IMR-90 (cell line): ENCODE measurements around the gene IL19. TPM values are rescaled to one million over a fixed set of nuclear protein-coding genes. Genes with fewer than 3 reads are reported as not detected.
A peak's percentile ranks its signal among the peaks of the same experiment; 100 is the strongest.

Experiments
- ATAC-seq: fragments of 200-7000 bp; cut with Tn5 transposase; 2 replicates; pipeline ENCODE4 v1.9.1; 2020; ENCODE audit warnings: low read depth, mild to moderate bottlenecking, moderate library complexity
- BruUV-seq: library from RNA; stranded (reverse); fragments of 400-500 nt; replicated peaks from 2 replicates; lab custom pipeline; 2021; lab: Mats Ljungman, UMichigan
- CTCF ChIA-PET: fragments of 300-600 bp; formaldehyde crosslinking; extraction: SDS; loops from one replicate; lab custom pipeline; 2021; ENCODE audit warnings: antibody characterized with exemption; lab: Yijun Ruan, JAX
- POLR2A ChIA-PET: fragments of 300-600 bp; sonication (Branson Sonifier 250); formaldehyde crosslinking; loops from one replicate; lab custom pipeline; 2022; ENCODE audit warnings: antibody characterized with exemption; ENCODE audit not compliant: unreplicated experiment; lab: Charles Lee
- DNase-seq: peaks from one replicate; pipeline ENCODE4 v3.0.0; 2013
- H2AFZ ChIP-seq: replicated peaks from 2 replicates; pipeline ENCODE3; 2013; ENCODE audit warnings: low read length, mild to moderate bottlenecking; ENCODE audit not compliant: poor library complexity
- H2AK5ac ChIP-seq: 2 replicates; pipeline ENCODE4 v1.6.1; 2013; ENCODE audit warnings: low read depth, low read length, inconsistent platforms
- H2AK9ac ChIP-seq: replicated peaks from 2 replicates; pipeline ENCODE3; 2013; ENCODE audit warnings: mild to moderate bottlenecking, low read depth, low read length, moderate library complexity; ENCODE audit not compliant: poor library complexity
- H2BK120ac ChIP-seq: 2 replicates; pipeline ENCODE4 v1.6.1; 2013; ENCODE audit warnings: low read depth, low read length, inconsistent platforms
- H2BK15ac ChIP-seq: 3 replicates; pipeline ENCODE4 v1.6.1; 2013; ENCODE audit warnings: low read depth, low read length, inconsistent platforms
- H2BK20ac ChIP-seq: 2 replicates; pipeline ENCODE4 v1.6.1; 2013; ENCODE audit warnings: low read depth, mild to moderate bottlenecking, inconsistent platforms, low read length, moderate library complexity
- H2BK5ac ChIP-seq: 2 replicates; pipeline ENCODE4 v1.6.1; 2013; ENCODE audit warnings: mild to moderate bottlenecking, low read depth, low read length, inconsistent platforms; ENCODE audit not compliant: poor library complexity, severe bottlenecking
- H3K14ac ChIP-seq: replicated peaks from 2 replicates; pipeline ENCODE4 v1.6.1; 2013; ENCODE audit warnings: low read depth, low read length, inconsistent platforms
- H3K18ac ChIP-seq: 2 replicates; pipeline ENCODE4 v1.6.1; 2013; ENCODE audit warnings: low read depth, low read length, control low read depth
- H3K23ac ChIP-seq: 2 replicates; pipeline ENCODE4 v1.6.1; 2013; ENCODE audit warnings: low read depth, low read length, inconsistent platforms
- H3K27ac ChIP-seq: 2 replicates; pipeline ENCODE4 v1.5.1; 2013; ENCODE audit warnings: mild to moderate bottlenecking, control low read depth, low read length; ENCODE audit not compliant: insufficient read depth
- H3K27me3 ChIP-seq: 2 replicates; pipeline ENCODE4 v1.6.1; 2013; ENCODE audit warnings: low read length; ENCODE audit not compliant: control insufficient read depth, insufficient read depth
- H3K36me3 ChIP-seq: 2 replicates; pipeline ENCODE4 v1.6.1; 2013; ENCODE audit warnings: low read length, mixed read lengths; ENCODE audit not compliant: control insufficient read depth, insufficient read depth
- H3K4ac ChIP-seq: 2 replicates; pipeline ENCODE4 v1.6.1; 2013; ENCODE audit warnings: low read depth, low read length, inconsistent platforms
- H3K4me1 ChIP-seq: 2 replicates; pipeline ENCODE4 v1.6.1; 2013; ENCODE audit warnings: low read length, mixed read lengths; ENCODE audit not compliant: control insufficient read depth, insufficient read depth
- H3K4me2 ChIP-seq: 2 replicates; pipeline ENCODE4 v1.6.1; 2013; ENCODE audit warnings: low read depth, mild to moderate bottlenecking, control low read depth, low read length, moderate library complexity
- H3K4me3 ChIP-seq: 2 replicates; pipeline ENCODE4 v1.5.1; 2013; ENCODE audit warnings: low read depth, mild to moderate bottlenecking, control low read depth, low read length, moderate library complexity; ENCODE audit not compliant: insufficient read depth
- H3K56ac ChIP-seq: 2 replicates; pipeline ENCODE4 v1.6.1; 2013; ENCODE audit warnings: low read length, inconsistent platforms; ENCODE audit not compliant: insufficient read depth; ENCODE audit errors: extremely low read depth
- H3K79me1 ChIP-seq, 2 experiments: 2 replicates each; pipeline ENCODE4 v1.6.1; 2013; ENCODE audit warnings: low read length in 2 of 2, inconsistent platforms in 1 of 2, low read depth in 1 of 2
- H3K9ac ChIP-seq: 2 replicates; pipeline ENCODE4 v1.6.1; 2013; ENCODE audit warnings: low read depth, low read length, control low read depth
- H3K9me1 ChIP-seq: 2 replicates; pipeline ENCODE4 v1.6.1; 2013; ENCODE audit warnings: low read length, inconsistent platforms; ENCODE audit not compliant: insufficient read depth
- H3K9me3 ChIP-seq: 2 replicates; pipeline ENCODE4 v1.6.1; 2013; ENCODE audit warnings: low read length; ENCODE audit not compliant: control insufficient read depth, insufficient read depth
- H4K20me1 ChIP-seq: 2 replicates; pipeline ENCODE4 v1.6.1; 2013; ENCODE audit warnings: low read length, inconsistent platforms; ENCODE audit not compliant: insufficient read depth
- H4K5ac ChIP-seq: 2 replicates; pipeline ENCODE4 v1.6.1; 2013; ENCODE audit warnings: mild to moderate bottlenecking, low read depth, low read length, control low read depth
- H4K8ac ChIP-seq, 2 experiments: 2 replicates each; pipeline ENCODE4 v1.6.1; 2013; ENCODE audit warnings: low read depth in 2 of 2, low read length in 2 of 2, control low read depth in 1 of 2, inconsistent platforms in 1 of 2
- H4K91ac ChIP-seq: 2 replicates; pipeline ENCODE4 v1.6.1; 2013; ENCODE audit warnings: low read depth, low read length, inconsistent platforms; ENCODE audit not compliant: insufficient read depth
- RAD21 ChIP-seq: IDR thresholded peaks from 2 replicates; pipeline ENCODE4 v1.6.1; 2012; ENCODE audit warnings: low read length, improper control_type of control experiment
- whole genome bisulfite sequencing, 2 experiments: methylation state at CpG; one replicate each; pipeline versions ENCODE4 v1.1.5 to v1.1.7; 2013; ENCODE audit warnings: missing lambda C conversion rate in 2 of 2; ENCODE audit not compliant: insufficient read length in 1 of 2; ENCODE audit errors: extremely low coverage in 2 of 2; 5-methylcytosine and 5-hydroxymethylcytosine counted together
- dilution Hi-C: fragments of 300-500 bp; cut with HindIII; formaldehyde crosslinking; loops from one replicate; pipeline ENCODE4 v1.14.3; 2018; ENCODE audit warnings: low sequenced_read_pairs; ENCODE audit not compliant: unreplicated experiment
- in situ Hi-C: fragments of 300-500 bp; cut with MboI; formaldehyde crosslinking; loops from 3 replicates; pipeline ENCODE4 v1.14.3; 2019; ENCODE audit warnings: low sequenced_read_pairs, inconsistent platforms, mixed read lengths
- intact Hi-C: fragments of 100-400 bp; cut with micrococcal nuclease; formaldehyde crosslinking; loops from 2 replicates; pipeline ENCODE4 v1.10.0; 2022
- polyA plus RNA-seq, 3 experiments: library from polyadenylated mRNA; depleted of rRNA; stranded (reverse); fragments of >200 nt; gene quantifications; 2 replicates each; pipeline ENCODE4 v1.2.3, GENCODE V29; 2012; ENCODE audit warnings: low replicate concordance in 1 of 3
- total RNA-seq: library from RNA; depleted of rRNA; stranded (reverse); fragments of >200 nt; gene quantifications from 2 replicates; pipeline ENCODE4 v1.2.3, GENCODE V29; 2012

Gene IL19
- total and polyA plus RNA-seq, 2 of the 4 experiments (the other 2 are of a cell fraction): not detected

DNA sequence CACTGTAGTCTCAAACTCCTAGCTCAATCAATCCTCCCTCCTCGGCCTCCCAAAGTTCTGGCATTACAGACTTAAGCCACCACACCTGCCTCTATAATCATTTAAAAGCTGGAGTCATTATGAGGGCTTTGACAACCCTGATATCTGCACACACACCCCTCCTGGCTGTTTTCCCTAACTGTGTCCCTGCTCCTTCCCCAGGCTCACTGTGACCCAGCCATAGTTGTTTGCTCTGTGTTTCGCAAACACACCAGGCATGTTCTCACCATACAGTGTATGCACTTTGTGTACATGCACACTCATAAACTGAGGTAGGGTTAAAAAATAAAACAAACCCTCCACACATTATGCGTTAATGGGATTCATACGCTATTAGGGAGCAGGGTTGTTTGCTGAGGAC, 73.1 kb downstream of the IL19 start:
- in situ Hi-C loops: no loop called here
- DNase-seq: no peak
- H3K27me3 ChIP-seq: peaks cover 2% of the 10 kb centered on the region; the same call in 1 of the 2 replicates

More for the DNA sequence above, 73.1 kb downstream of the IL19 start:
- Histone ChIP-seq H2AK5ac (no peak overlapping the region), H3K4ac (no peak overlapping the region), H4K91ac (no peak overlapping the region), H3K9me3 (no peaks in the 10 kb centered on the region), H2AFZ (no peak overlapping the region), H2BK120ac (no peak overlapping the region), H3K4me3 (no peak overlapping the region), H3K14ac (no peak overlapping the region), H4K20me1 (no peaks in the 10 kb centered on the region), H3K79me1 (no peaks in the 10 kb centered on the region), H3K9me1 (peaks cover 10% of the 10 kb centered on the region), H2BK15ac (no peak overlapping the region), H3K23ac (no peak overlapping the region), H4K8ac (no peak overlapping the region), H3K18ac (no peak overlapping the region), H3K27ac (no peak overlapping the region), H2AK9ac (peak overlapping the region; percentile 9), H3K4me1 (peaks cover 10% of the 10 kb centered on the region), H2BK20ac (no peak overlapping the region), H2BK5ac (no peak overlapping the region), H3K36me3 (no peaks in the 10 kb centered on the region), H3K9ac (no peak overlapping the region), H4K5ac (no peak overlapping the region), H3K4me2 (no peak overlapping the region), H3K56ac (no peak overlapping the region)
- WGBS, 2 experiments: 60% methylated on average over 1 of the region's 4 CpGs; no CpG with 5 or more reads in 1 of the 2 experiments
- BruUV-seq: no TSS peak
- TF ChIP-seq RAD21: no peak
- no peak for ATAC-seq
- ChIA-PET POLR2A (no interaction called here), CTCF (no interaction called here)
- dilution Hi-C loops (no loop called here), intact Hi-C loops (no loop called here)
